ENCODE measurements around the gene ANKRD36C. TPM values are rescaled to one million over a fixed set of nuclear protein-coding genes. Genes with fewer than 3 reads are reported as not detected.
"Not testable (repeated sequence)": the region's sequence is repeated elsewhere in the genome, so short reads cannot be mapped to it uniquely, and the experiment has no call there.

ANKRD36C gene
- total and polyA plus RNA-seq, 5 donors, result 3.1 to 11.2 (median 10.3) TPM

DNA sequence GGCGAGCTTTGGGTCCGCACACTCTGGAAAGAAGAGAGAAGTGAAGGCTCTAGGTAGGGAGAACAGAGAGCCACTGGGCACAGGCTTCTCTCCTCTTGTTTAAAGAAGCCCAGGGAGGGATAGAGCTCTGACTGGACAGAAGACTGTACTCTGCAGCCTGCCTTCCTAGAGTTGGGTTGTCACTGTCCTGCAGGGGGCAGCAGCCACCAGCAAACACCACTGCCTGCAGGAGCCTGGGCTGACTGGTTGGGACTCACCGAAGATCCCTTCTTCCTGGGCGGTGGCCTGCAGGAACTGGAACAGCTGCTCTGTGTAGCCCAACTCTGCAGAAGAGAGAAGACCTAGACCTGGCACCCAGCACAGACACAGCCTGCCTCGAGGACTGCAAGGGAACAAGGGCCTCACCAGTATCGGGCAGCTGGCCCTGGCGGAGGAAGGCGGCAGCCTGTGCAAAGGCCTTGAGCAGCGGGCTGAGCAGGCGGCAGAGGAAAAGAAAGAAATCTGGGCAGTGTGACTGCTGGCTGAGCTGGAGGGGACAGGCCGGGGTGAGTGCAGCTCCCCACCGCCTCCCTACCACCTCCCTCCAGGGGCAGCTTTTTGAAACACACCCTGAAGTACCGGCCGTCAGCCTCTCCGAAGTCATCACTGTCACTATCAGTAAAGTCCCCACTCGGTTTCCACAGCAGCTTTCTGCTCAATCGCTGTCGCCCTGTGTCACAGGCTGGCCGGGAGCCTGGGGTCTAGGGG, 31.2 kb upstream of the ANKRD36C start:
- not testable (repeated sequence) for H3K27ac ChIP-seq (ENCODE audit: low read length); H3K27me3 ChIP-seq (ENCODE audit: control insufficient read depth, insufficient read depth); H3K4me1 ChIP-seq (ENCODE audit: control insufficient read depth, insufficient read depth, low read length); H3K9me3 ChIP-seq (ENCODE audit: control insufficient read depth, low read length); H3K4me3 ChIP-seq (ENCODE audit: low read length)
- peak; percentile 87 to 88 for ATAC-seq
- WGBS, result 55% methylated on average over 14 of the region's 19 CpGs
- intact Hi-C loops (cut with DNase I), result loop anchor here (10.0 kb wide), 1 partner anchor 92 kb away; the partner anchor contains the start of gene ADRA2B (in 4 of the 4)
- DNase-seq, result peak; percentile 84 to 93 (median 92)

DNA sequence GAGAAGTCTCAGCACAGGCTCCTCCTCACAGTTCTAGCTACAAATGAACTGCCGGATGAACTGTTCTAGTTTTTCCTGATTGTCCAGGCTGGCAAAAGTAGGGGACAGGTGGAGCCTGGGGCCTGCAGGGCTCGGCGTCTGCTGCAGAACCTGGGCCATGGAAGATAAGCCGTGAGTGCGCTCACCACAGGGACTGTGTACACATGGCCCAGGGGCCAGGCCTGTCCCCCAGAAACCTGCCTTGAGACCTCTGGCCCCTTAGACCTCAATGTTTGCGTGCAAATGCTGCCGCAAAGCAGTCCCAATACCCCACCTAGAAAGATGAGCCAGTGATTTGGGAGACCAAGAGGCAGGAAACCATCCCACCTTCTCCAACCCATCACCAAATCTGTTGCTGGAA, 30.5 kb upstream of the ANKRD36C start:
- H3K9me3 ChIP-seq (ENCODE audit: control insufficient read depth, low read length); DNase-seq; H3K4me3 ChIP-seq (ENCODE audit: low read length); H3K27me3 ChIP-seq (ENCODE audit: control insufficient read depth, insufficient read depth); ATAC-seq; H3K4me1 ChIP-seq (ENCODE audit: control insufficient read depth, insufficient read depth, low read length); H3K27ac ChIP-seq (ENCODE audit: low read length): not testable (repeated sequence)
- 93% methylated on average over 7 of the region's 7 CpGs for WGBS
- intact Hi-C loops (cut with DNase I), result loop anchor here (10.0 kb wide), 1 partner anchor 93 kb away; the partner anchor contains the start of gene ADRA2B (in 4 of the 4)

DNA sequence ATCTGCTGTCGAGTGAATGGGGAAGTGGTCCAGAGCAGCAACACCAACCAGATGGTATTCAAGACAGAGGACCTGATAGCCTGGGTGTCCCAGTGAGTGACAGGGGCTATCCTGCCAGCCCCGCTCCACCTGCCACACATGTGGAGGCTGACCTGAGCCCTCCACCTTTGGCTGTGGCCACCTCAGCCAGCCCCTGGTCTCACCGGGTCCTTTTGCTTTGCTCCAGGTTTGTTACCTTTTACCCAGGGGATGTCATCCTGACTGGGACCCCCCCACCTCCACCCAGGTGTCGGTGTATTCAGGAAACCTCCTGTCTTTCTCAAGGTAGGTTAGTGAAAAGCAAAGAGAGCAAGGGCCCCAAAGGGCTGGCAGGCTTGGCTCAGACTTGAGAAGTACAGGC, 29.5 kb upstream of the ANKRD36C start:
- not testable (repeated sequence) for H3K4me3 ChIP-seq (ENCODE audit: low read length); ATAC-seq; H3K9me3 ChIP-seq (ENCODE audit: control insufficient read depth, low read length); DNase-seq; H3K4me1 ChIP-seq (ENCODE audit: control insufficient read depth, insufficient read depth, low read length); H3K27me3 ChIP-seq (ENCODE audit: control insufficient read depth, insufficient read depth); H3K27ac ChIP-seq (ENCODE audit: low read length)
- intact Hi-C loops (cut with DNase I), result loop anchor here (10.0 kb wide), 1 partner anchor 94 kb away; the partner anchor contains the start of gene ADRA2B (in 4 of the 4)
- 93% methylated on average over 4 of the region's 4 CpGs for WGBS

DNA sequence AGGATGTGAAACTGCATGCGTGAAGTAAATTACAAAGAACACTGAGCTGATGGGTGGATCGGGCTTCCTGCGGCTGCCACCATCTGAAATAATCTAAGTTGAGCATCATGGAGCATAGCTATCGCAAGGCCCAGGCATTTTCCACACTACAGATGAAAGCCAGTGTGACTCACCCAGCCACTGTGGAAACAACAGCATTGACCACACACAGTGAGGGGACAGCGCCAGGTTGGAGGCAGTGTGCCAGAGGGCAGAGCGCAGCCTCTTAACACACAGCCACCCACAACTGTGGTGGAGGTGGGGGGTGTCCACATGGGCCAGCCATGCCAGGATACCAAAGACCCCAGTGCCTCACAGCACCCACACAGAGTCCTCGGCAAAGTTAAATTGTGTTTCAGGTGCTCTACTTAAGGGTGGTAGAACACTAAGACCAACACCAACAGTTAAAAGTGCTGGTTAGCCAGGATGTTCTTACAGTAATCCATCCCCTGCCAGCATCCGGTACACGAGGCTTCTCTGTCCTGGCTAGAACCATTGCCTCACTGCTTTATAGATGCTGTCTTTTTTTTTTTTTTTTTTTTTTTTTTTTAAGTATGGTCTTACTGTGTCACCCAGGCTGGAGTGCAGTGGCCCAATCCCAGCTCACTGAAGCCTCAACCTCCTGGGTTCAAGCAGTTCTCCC, 28.4 kb upstream of the ANKRD36C start:
- not testable (repeated sequence) for H3K27ac ChIP-seq (ENCODE audit: low read length); DNase-seq; H3K9me3 ChIP-seq (ENCODE audit: control insufficient read depth, low read length); H3K4me1 ChIP-seq (ENCODE audit: control insufficient read depth, insufficient read depth, low read length); ATAC-seq; H3K4me3 ChIP-seq (ENCODE audit: low read length); H3K27me3 ChIP-seq (ENCODE audit: control insufficient read depth, insufficient read depth)
- intact Hi-C loops (cut with DNase I), result loop anchor here (10.0 kb wide), 1 partner anchor 95 kb away; the partner anchor contains the start of gene ADRA2B (in 4 of the 4)
- WGBS, result 59% methylated on average over 4 of the region's 9 CpGs

DNA sequence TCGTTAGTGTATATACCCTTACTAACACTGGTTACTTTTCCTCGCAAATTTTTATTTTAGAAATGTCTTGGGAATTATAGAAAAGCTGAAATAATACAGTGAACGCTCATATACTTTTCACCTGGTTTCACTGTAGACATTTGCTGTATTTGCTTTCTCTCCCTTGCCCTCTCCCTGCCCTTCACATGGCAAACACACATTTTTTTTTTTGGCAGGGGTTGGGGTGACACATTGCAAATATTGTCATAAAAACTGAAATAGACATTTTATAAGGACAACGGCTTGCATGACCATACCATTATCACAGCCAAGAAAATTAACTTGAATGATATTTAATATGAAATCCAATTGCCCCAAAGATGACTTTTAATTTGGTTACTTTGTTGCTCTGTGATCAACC, 24.7 kb upstream of the ANKRD36C start:
- H3K4me3 ChIP-seq (ENCODE audit: low read length); intact Hi-C loops (cut with DNase I); H3K9me3 ChIP-seq (ENCODE audit: control insufficient read depth, low read length); H3K4me1 ChIP-seq (ENCODE audit: control insufficient read depth, insufficient read depth, low read length); DNase-seq; H3K27me3 ChIP-seq (ENCODE audit: control insufficient read depth, insufficient read depth); ATAC-seq; H3K27ac ChIP-seq (ENCODE audit: low read length): not testable (repeated sequence)
- WGBS, result 86% methylated on average over 3 of the region's 4 CpGs

DNA sequence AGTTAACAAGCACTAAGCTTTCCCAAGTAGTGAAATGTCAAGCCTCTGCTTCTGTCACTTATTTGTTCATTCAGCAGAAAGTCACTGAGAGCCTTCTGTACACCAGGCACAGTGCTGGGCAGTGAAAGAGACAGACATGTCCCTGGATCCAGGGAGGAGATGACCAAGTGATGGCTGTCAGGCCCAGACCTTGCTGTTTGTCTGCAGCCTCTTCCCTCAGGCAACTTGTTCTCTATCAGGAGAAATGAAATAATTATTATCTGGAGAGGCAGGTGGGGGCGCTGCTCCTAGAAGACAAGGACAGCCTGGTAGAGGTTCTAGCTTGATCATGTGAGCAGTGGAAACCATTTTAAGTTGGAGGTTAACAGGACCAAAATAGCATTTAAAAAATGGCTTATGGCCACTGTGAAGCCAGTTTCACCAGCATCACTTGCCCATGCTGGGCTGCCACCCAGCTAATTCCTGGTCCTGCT, 21.2 kb upstream of the ANKRD36C start:
- H3K4me3 ChIP-seq (ENCODE audit: low read length); H3K27me3 ChIP-seq (ENCODE audit: control insufficient read depth, insufficient read depth); H3K4me1 ChIP-seq (ENCODE audit: control insufficient read depth, insufficient read depth, low read length); DNase-seq; H3K9me3 ChIP-seq (ENCODE audit: control insufficient read depth, low read length); intact Hi-C loops (cut with DNase I); ATAC-seq: not testable (repeated sequence)
- 88% methylated on average over 1 of the region's 1 CpG for WGBS
- H3K27ac ChIP-seq (ENCODE audit: low read length), result peak overlapping the region; percentile 64

DNA sequence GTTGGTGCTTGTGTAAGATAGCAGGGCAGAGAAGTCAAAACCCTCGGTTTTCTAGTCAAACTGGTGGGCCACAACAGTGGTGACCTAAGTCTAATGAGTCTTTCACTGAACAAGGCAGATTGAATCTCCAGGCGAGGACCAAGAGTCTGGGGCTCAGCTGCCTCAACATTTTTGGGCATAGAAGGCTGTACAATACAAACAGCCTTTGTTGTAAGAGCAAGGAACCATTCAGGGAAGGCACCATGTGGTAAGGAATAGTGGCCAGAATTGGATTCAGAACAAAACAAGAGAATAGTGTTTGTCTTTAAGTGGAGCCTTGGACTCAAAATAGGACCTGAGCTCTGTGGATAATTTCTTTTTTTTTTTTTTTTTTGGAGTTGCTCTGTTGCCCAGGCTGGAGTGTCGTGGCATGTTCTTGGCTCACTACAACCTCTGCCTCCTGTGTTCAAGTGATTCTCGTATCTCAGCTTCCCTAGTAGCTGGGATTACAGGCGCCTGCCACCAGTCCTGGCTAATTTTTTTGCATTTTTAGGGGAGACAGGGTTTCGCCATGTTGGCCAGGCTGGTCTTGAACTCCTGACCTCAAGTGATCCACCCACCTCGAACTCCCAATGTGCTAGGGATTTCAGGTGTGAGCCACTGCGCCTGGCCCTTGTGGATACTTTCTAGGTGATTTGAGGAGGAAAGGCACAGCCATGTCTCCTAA, 20.6 kb upstream of the ANKRD36C start:
- ATAC-seq; H3K27me3 ChIP-seq (ENCODE audit: control insufficient read depth, insufficient read depth); H3K4me1 ChIP-seq (ENCODE audit: control insufficient read depth, insufficient read depth, low read length); intact Hi-C loops (cut with DNase I); DNase-seq; H3K4me3 ChIP-seq (ENCODE audit: low read length); H3K9me3 ChIP-seq (ENCODE audit: control insufficient read depth, low read length): not testable (repeated sequence)
- H3K27ac ChIP-seq (ENCODE audit: low read length), result peak overlapping the region; percentile 64
- 77% methylated on average over 8 of the region's 8 CpGs for WGBS

DNA sequence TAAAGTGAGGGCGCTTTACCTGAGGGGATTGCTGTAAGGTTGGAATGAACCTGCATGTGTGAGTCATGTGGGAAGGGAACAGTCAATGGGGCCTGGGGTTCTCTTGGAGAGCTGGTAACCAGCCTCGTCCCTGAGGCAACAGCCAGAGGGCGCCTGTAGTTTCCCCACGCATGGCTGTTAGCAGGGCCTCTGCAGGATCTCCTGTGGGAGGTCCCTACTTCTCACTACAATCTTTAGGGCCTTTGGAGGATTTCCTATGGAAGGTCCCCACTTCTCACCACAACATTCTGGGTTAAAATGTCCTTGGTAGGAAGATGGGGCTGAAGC, 19.5 kb upstream of the ANKRD36C start:
- H3K4me3 ChIP-seq (ENCODE audit: low read length); H3K27ac ChIP-seq (ENCODE audit: low read length); H3K27me3 ChIP-seq (ENCODE audit: control insufficient read depth, insufficient read depth); H3K4me1 ChIP-seq (ENCODE audit: control insufficient read depth, insufficient read depth, low read length); intact Hi-C loops (cut with DNase I); H3K9me3 ChIP-seq (ENCODE audit: control insufficient read depth, low read length): not testable (repeated sequence)
- WGBS, result 48% methylated on average over 4 of the region's 4 CpGs
- ATAC-seq (peak; percentile 34 to 40), DNase-seq (peak in 2 of 3 donors; percentile 63 to 70)

DNA sequence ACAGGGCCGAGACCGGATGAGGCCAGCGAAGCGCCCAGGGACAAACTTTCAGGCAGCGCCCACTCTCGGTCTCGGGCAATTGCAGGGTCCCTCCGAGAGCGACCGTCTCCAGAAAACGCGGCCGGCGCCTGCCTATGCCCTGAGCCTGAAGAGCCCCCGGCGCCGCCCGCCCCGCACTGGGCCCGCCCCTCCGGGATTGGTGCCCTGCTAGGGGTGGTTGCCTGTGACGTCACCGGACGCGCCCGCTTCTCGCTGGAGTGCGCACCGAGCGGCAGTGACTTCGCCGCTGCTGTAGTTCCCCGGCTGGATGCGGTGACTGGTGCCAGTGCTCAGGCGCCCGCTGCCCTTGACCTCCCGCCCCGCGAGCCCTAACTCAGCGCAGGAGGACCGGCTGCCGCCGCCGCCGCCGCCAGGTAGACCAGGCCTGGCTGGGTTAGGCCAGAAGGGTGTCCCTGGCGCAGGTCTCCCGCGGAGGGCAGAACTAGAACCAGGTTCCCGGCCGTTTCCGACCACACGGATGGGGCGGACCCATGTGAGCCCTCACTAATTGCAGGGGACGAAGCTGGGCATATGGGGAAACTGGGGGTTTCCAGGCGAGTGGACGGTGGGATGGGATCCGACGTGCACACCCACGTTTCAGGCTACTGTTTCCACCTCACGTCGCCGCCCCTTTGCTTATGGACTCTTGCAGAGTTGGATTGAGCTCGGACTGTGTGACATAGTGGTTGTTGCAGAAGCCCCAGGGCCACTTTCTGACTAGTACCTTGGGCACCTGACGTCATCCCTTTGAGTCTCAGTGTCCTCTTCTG, 18.9 kb upstream of the ANKRD36C start:
- H3K27me3 ChIP-seq (ENCODE audit: control insufficient read depth, insufficient read depth); intact Hi-C loops (cut with DNase I); H3K9me3 ChIP-seq (ENCODE audit: control insufficient read depth, low read length); H3K4me1 ChIP-seq (ENCODE audit: control insufficient read depth, insufficient read depth, low read length): not testable (repeated sequence)
- ATAC-seq, result peak; percentile 100
- WGBS, result under 1% methylated on average over 34 of the region's 65 CpGs
- Histone ChIP-seq H3K27ac (ENCODE audit: low read length) (peak overlapping the region; percentile 36), H3K4me3 (ENCODE audit: low read length) (peak overlapping the region; percentile 21)
- DNase-seq, result peak; percentile 98 to 99 (median 99)

DNA sequence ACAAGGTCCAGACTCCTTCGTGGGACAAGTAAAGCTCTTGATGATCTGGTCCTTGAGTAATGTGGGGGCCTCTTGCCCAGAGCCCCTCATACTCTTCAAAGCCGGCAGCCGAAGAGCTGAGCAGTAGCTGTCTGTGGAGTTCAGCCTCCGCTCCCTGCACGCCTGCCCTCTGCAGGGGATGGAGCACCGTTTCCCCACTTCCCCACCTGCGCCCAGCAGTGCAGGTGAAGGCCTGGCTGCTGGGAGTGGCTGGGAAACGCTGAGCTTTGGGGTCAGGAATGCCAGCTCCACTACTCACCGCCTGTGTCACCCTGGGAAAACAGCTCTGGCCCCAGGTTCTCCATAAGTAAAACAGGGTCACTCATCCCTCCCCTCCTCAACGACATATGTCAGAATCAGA, 18.2 kb upstream of the ANKRD36C start:
- ATAC-seq (peak; percentile 21 to 30), DNase-seq (peak in 2 of 3 donors; percentile 50 to 57)
- intact Hi-C loops (cut with DNase I); H3K27me3 ChIP-seq (ENCODE audit: control insufficient read depth, insufficient read depth); H3K9me3 ChIP-seq (ENCODE audit: control insufficient read depth, low read length); H3K4me1 ChIP-seq (ENCODE audit: control insufficient read depth, insufficient read depth, low read length): not testable (repeated sequence)
- H3K27ac ChIP-seq (ENCODE audit: low read length), result peak overlapping the region; percentile 36
- H3K4me3 ChIP-seq (ENCODE audit: low read length), result peak overlapping the region; percentile 29
- WGBS, result 12% methylated on average over 10 of the region's 10 CpGs
